Epidermal melanocyte (primary cell): ENCODE data around the gene ENOX1.

Experiments used
- DNase-seq: peaks from one replicate; pipeline ENCODE4 v3.0.0; 2011; ENCODE audit warnings: low spot score; ENCODE audit not compliant: insufficient read length

ENOX1 gene

DNA sequence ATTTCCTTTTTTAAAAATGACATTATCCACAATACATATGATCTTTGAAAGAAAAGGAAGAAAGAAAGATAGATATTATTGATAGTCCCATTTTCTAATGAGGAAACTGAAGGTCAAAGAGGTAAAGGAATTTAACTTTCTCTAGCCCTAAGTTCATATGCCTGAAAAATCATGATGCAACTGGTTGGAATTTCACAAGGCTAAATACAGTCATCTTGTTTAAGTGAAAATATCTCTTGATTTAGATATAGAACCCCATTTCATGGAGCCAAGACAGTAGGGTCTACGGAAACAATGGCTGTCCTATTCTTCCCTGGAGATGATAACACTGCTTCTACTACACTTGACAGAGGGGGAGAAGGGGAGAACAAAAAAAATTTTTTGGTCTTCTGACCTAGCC lies 397.2 kb downstream of the ENOX1 start:
- no peak for DNase-seq

DNA sequence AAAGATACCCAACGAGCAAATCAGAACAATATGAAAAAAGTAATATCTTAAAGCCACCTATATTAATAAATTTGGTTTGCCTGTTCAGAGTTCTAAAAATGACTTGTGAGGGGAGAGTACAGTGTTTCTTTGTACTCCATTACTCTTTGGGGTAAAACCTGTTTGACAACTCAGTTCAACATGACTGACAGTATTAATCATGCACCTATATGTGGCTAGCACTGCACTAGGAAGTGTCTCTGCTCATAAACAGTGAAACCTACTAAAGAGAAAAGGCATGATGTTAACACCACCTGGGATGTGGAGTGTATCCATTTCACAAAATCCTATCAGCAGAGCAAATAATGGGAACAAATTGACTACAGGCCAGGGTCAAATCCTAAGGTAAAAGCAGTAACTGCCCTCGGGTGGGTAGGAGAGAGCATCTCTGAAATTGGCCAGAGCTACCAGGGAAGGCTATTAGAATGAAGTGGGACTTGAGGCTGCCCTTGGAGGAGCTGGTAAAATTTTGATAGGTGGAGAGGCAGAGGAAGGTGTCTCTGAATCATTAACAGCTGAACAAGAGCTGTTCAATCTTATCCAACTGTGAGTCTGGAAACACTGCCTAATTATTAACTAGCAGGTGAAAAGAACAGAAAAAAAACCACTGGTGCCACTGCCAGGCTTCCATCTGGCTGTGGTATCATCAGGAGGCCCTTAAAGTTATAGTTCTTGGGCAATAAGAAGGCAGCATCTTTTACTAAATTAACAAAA lies 398.3 kb downstream of the ENOX1 start:
- no peak for DNase-seq

DNA sequence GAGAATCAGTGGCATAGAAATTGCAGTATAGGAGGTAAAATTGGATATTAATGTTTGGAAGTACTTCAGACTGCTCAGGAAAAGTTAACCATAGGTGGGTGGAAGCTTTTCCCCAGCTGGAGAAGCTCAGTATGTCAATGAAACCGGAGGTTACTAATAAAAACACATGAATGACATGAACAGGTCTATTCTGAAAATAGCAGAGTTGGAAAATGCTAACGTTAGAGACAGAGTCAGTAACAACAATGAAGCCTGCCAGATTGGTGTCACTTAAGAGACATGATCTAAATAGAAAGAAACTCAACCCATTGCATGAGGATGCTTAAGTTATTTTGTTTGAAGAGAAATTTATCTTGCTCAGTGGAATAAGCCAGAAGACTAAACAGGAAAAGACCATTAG lies 398.9 kb downstream of the ENOX1 start:
- no peak for DNase-seq

DNA sequence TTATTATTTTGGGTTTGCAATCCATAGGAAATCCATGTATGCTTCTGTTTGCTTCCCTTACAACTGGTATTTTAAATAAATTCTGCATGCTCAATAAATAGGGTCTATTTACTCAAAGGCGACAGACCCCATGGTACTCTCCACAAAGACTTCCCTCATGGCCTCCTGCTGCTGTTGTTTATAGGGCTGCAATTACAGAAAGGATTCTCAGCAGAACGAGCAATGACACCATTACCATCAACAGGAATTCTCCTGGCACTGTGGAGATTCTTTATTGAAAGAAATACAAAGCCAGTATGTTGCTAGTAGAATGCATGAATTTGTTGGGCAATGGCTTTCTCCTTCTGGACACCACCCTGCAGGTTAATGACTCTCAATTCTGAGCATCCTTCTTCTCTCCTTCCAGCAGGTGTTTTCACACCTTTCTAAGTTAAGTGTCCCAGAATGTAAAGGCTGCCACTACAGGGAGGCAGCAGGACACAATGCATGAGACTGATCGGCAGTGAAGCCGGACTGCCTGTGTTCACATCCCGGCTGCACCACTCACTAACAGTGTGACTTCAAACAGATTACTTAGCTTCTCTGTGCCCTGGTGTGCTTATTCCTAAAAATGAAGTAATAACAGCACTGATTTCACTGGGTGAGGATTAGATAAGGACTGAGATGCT lies 403.1 kb downstream of the ENOX1 start:
- DNase-seq: no peak

DNA sequence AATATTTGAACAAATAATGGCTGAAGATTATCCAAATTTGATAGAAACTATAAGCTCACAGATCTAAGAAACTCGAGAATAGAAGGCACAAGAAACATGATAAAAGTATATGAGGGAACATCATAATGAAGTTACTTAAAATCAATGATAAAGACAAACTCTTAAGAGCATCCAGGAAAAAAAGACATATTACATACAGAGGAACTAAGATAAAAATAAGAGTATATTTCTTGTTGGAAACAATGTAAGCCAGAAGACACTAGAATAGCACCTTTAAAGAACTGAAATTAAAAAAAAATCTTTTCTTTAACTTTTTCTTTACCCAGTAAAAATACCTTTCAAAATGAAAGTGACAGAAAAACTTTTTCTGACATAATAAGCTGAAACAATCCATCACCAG lies 407.0 kb downstream of the ENOX1 start:
- no peak for DNase-seq

DNA sequence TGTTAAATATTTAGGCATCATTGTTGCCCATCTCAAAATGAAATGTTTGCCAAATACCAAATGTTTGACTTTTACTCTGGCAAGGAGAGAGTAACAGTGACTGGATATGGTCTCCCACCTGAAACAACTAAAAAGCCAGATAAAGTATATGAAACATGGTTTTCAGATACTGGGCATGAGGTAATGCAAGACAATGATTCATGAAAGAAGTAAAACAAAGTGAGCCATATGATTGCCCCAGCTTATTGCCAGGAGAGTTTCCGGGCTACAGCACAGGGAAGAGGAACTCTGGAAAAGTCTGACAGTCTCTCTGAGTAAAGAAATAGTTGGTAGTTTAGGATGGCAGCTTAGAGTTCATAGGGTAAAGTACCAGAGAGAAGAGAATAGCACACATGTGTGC lies 408.8 kb downstream of the ENOX1 start:
- no peak for DNase-seq

DNA sequence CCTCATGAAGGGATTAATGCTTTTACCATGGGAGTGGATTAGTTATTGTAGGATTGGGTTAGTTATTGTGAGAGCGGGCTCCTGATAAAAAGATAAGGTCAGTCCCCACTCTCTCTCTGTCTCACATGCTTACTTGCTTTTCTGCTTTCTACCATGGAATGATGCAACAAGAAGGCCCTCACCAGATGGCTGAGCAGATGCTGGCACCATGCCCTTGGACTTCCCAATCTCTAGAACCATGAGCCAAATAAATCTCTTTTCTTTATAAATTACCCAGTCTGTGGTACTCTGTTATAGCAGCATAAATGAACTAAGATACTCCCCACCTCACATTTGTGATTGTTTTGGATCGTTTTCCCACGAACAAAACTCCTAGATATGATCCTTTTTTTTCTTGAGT lies 409.6 kb downstream of the ENOX1 start:
- no peak for DNase-seq

DNA sequence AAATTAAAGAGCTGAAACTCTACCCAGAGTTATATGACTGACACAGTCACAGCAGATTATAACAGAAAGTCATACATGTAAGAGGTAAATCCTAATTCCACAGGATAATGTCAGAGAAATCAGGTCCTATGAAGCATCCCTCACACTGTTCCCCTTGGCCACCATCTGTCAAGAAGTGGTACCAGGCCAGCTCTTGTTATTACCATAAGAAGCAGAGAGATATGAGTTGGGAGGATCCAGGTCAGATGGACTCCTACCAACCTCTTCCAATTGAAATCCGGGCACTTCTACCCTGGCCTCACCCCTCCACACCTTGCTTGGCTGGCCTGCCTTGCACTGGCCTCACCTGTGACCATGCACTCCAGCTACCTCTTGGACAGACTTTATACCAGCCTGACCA lies 410.2 kb downstream of the ENOX1 start:
- DNase-seq: no peak

DNA sequence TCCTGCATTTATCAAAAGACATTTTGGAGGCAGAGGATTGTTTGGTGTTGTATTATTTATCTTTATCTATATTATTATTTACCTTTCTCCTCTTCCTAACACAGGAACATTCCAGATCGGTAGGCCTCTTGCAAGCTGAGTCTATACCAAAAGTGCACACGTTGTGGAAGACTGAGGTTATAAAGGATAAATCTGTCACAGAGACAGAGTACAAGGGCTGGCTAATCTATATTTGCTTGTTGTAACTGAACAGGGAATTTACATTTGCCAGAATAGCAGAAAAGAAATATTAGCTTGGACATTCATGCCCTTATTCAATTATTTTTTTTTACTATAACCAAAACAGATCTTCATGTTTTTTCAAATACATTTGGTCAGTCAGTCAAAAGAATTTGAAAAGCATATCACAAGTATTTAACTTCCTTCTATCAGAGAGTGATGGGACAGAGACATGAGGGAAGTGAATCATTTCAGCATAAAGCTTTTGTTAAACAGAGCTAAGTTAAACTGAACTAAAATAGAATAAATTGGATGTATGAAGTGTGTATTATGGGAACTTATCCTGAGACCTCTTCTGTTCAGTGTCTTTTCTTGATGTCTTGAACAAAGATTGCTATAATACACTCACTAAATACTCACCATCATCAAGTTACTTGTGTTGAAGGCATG lies 410.8 kb downstream of the ENOX1 start:
- DNase-seq: no peak

DNA sequence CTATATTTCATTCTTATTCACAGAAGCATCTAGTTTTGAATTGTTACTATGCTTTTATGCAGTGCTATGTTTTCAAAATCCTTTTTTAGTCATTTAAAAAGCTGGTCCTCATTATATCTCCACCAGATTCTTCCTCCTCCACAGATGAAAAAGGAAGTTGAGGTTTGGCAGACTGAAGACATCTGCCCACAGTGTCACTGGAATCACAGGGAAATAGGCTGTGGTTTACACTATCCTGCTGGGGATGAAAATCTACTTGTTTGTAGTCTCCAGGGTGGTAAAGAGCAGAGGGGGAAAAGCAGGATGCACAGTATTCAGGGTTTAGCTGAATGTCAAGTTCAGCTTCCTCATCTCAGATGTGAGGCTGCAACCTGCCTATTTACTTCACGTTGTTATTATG lies 412.2 kb downstream of the ENOX1 start:
- no peak for DNase-seq

DNA sequence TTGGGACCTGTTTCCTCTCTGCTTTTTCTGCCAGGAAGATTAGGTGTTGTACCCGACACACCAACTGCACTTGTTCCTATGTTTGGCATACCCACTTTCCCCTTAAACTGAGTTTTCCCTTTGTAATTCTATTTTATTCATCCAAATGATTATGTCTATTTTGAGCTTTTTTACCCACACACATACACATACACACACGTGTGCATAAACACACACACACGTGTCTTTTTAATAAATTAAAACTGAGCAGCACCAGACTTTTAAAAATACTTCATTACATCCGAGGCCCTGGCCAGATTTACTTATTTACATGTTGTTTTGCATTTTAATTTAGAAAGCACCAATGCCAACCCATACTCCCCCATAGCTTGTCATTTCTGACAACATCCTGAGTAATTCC lies 413.4 kb downstream of the ENOX1 start:
- no peak for DNase-seq

DNA sequence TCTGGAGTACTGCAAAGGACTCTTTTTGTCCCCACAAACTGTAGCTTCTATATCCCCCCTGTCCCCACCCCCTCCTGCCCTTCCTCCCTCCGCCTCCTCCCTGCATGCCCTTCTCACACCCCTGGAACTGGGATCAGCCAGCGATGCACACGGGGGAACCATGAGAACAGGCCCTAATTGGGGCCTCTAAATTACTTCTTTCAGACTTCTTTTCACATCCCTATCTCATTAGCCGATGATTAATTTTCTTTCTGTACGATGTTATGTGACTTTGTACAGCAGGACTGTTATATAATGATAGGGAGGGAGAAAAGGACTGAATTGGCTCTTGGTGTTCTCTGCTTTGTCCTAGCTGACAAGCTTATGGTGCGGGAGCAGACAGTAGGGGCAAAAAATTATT lies 415.9 kb downstream of the ENOX1 start:
- DNase-seq: no peak

DNA sequence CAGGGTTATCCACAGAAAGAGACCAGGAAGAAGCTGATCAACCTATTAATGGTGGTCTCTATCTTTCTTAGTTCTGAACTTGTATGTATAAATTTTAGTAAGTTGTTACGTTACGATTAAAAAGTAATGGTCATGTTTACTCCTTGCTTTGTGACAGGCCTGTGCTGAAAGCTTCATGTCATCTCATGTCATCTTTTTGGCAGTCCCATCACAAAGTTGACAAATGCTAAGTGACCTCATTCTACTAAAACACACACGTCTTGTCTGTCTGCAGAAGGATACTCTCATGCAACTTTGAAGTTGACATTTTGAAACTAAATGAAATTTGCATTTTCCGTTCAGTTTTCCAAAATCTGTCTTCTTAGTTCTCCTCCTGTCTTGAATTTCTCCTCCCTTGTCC lies 417.5 kb downstream of the ENOX1 start:
- DNase-seq: no peak

DNA sequence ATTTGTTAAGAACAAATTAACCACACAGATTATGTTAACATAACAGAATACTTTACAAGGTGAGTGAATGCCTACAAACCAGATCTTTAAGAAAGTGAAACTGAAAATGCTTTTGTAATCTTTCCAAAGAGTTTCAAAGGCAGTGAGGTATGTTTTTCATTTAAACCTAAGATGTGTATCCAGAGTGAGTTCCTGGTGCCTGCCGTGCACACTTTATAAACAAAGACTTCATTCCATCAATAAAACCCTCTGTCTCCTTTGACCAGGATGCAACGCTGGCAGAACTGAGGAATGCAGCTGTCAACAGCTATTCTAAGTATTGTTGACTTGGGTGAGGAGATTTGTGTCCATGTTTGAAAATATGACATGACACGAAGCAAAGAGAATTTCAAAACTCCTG lies 418.8 kb downstream of the ENOX1 start:
- no peak for DNase-seq

DNA sequence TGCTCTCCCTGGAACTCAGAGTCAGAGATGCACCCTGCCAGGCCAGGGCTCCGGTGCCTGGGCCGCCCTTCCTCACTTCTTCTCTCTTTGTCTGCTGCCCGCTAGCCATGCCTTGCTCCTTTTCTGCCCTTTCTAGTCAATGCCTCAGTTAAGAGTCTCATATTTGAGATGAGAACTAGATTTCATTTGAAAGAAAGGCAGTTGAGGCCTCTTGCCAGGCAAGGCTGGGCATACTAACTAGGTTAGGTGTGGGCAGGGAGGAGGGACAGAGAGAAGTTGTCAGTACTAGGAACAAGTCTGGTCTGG lies 421.8 kb downstream of the ENOX1 start:
- DNase-seq: no peak

DNA sequence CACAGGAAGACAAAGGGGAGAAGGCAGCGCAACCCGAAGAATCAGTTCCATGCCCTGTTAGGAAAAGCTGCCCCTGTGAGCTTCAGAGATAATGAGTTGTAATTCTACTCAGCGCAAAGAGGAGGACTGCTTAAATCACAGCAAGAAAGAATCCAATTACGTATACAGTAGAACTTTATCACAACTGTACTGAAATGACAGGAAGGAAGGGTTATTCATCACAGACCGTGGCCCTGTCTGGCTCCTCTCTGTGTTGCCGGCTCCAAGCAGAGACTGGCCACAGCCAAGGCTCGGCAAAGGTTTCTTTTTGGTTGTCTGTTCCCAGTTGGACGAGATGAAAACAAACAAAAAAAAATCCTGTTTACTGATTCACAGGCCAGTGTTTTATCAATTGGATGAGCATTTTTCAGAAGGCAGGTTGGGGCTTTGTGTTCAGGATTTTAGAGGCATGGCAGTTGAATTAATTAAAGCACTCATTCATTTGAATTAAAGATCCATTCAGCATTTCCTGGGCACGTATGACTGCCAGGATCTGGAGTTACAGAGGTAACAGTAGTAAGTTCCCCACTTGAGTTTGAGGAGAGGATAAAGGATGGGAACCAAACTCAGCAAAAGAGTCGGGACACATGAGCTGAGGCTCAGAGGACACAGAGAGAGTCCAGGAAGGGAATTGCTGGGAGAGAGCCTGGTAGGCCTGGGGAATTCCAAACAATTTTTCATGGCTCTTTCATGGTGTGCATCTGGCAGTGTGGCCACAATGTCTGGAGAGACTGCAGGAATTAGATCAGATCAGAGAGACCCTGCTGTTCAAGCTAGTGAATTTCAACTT lies 422.3 kb downstream of the ENOX1 start:
- no peak for DNase-seq

DNA sequence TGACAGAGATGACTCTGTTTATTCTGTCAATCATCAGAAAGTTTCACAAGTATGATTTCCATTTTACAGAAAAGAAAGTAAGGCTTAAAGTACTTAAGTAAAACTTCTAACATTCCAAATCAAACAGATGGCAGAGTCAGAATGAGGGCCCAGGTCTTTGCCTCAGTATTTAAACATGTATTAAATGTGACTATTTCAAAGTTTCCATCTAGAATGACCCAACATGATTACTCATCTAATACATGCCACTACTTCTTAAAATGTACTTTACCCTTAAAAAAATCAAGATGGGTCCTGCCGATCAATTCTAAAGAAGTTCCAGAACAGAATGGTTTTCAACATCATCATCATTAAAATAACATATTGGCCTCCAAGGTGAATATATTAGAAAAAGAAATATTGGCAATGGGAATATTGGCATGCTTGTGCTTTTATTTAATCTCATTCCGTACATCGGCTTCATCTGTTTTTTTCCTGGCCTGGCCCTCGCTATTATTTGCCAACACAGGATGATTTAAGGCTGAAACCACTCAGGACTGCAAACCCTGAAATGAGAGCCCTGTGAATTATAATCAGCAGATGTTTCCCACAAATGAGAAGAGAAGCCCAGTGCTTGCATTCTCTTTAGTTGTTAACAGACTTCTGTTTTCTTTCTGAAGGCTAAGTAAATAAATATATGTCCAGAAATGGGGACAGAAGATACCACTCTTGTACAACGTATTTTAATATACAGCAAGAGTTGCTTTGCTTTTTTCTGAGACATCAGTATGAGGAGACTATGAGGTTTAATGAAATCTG lies 423.4 kb downstream of the ENOX1 start:
- no peak for DNase-seq

DNA sequence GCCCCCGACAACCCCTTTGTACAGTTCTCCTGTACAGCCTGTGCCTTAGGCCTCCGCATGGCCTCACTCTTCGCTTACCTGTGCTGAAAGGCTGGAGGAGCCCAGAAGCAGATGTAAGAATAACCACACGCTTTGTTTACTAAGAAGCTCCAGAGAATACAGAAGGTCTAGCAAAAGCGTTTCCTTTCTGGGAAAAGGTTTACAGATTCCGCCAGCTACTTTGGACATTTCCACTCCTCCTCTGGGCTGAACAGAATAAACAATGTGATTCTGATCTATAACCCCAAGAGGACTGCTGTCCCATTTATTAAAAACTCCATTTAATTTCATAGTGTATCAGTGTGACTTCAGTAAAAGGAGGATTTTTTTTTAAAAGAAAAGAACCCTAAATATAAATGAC lies 424.2 kb downstream of the ENOX1 start:
- no peak for DNase-seq

DNA sequence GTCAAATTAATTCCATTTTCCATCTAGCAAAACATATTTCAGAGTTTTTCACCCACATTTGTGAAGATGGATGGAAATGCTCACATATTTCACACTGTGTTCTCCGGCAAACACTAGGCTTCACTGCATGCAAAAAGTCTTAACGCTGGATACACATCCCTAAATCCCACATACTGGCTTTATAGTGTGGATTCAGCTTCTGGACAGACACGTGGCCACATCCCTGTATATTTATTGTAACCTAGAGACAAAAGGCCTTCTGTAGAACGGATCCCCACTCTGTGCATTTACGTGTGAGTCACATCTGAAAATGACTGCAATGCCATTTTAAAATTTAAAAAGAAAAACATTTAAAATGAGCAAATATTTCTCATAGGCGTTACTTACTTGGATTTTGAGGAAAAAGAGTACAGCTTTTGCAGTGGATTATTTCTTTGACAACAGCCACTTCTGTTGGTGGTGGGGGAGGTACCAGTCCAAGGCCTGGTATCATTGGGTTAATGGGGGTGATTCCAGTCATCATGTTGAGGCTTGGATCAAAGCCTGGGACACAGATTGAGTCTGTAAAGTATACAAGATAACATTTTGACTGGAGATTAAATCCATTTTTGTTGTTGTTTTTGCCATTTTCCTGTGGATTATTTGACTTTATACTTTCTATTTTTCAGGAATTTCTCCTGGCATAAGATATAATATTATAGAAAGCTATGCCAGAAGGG lies 425.7 kb downstream of the ENOX1 start:
- DNase-seq: no peak

DNA sequence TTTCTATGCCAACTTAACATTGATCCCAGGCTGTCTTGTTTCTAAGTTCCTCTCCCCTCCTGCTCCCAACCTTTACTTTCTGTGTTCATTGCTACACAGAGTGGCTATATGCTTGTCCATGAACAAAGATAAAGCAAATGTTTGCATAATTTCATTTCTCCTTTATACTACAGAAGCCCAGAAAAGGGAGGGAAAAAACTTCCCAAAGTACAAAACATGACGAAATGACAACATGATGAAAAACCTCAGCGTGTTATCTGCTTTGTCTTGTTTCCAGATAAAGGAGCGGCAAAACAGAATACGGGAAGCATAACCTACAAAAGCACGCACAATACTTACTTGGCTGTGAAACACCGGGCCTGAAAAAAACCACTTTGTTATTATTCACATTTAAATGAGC lies 426.6 kb downstream of the ENOX1 start:
- DNase-seq: no peak

DNA sequence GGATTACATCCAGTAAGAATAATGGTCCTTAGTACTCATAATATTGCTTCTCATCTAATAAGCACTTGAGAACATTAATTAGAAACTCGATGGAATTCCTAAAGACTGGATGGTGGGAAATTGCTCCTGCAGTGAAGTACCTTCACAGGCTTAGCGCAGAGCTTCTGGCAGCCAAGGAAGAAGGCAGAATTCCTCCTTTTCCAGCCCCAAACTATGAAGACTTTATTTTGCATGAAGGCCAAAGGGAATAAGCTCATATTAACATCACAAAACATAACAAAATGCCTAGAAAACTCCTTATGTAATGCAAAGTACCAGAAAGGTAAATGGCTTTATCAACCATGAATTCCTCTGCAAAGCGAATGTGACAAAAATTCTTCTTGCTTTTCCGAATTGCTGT lies 427.2 kb downstream of the ENOX1 start:
- DNase-seq: no peak
